ENCODE results near the gene TMEM225B.
"Not testable (repeated sequence)": the region's sequence is repeated elsewhere in the genome, so short reads cannot be mapped to it uniquely, and the experiment has no call there.

TMEM225B gene

GRCh38 chr7:99657879-99658278 is 59.8 kb downstream of the TMEM225B start:
- H2AFZ ChIP-seq (ENCODE audit: low read length, unreplicated experiment); H3K79me2 ChIP-seq (ENCODE audit: control insufficient read depth, insufficient read depth, low read length, unreplicated experiment); H3K4me1 ChIP-seq (ENCODE audit: control insufficient read depth, insufficient read depth, low read length, unreplicated experiment); H3K36me3 ChIP-seq (ENCODE audit: insufficient read depth, low read length); H3K4me3 ChIP-seq (ENCODE audit: low read depth, low read length); H3K27ac ChIP-seq (ENCODE audit: low read depth, low read length); H3K27me3 ChIP-seq (ENCODE audit: insufficient read depth, low read length): not testable (repeated sequence)

Measured in ACC112 (cell line).